ENCODE measurements around the gene DLG2.

DNA sequence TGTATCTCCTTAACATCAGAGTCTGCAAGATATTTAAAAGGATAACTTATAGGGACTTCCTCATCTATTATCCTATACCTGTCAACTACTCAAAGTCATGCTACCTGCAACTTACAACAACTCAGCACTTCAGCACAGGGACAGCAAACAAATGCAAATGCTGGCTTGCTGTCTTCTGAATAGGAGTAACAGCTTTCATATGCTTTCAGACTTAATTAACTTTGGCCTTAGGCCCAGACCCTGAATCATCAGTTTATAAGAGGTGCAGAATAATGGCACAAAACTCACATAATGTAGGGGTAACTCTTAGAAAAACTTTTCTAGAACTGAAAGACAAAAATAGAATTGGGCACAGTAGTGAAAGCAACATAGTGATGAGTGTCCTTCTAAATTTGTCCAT, 953.4 kb downstream of the DLG2 start:
- no peak for TF ChIP-seq POLR2AphosphoS5 (IDR thresholded peaks at IDR 0.05; ENCODE audit: insufficient read depth, low read depth, low read length)
- TF ChIP-seq, protein P1, sequence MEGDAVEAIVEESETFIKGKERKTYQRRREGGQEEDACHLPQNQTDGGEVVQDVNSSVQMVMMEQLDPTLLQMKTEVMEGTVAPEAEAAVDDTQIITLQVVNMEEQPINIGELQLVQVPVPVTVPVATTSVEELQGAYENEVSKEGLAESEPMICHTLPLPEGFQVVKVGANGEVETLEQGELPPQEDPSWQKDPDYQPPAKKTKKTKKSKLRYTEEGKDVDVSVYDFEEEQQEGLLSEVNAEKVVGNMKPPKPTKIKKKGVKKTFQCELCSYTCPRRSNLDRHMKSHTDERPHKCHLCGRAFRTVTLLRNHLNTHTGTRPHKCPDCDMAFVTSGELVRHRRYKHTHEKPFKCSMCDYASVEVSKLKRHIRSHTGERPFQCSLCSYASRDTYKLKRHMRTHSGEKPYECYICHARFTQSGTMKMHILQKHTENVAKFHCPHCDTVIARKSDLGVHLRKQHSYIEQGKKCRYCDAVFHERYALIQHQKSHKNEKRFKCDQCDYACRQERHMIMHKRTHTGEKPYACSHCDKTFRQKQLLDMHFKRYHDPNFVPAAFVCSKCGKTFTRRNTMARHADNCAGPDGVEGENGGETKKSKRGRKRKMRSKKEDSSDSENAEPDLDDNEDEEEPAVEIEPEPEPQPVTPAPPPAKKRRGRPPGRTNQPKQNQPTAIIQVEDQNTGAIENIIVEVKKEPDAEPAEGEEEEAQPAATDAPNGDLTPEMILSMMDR (IDR thresholded peaks at IDR 0.05; ENCODE audit: extremely low read depth in 1 of 2, insufficient read depth in 1 of 2, low read depth in 1 of 2, low read length in 2 of 2): no peak
- TF ChIP-seq EZH2 (IDR thresholded peaks at IDR 0.05; ENCODE audit: borderline replicate concordance, low read depth, low read length, severe bottlenecking): no peak
- no peak for TF ChIP-seq POLR2A (IDR thresholded peaks at IDR 0.05; ENCODE audit: low read depth, low read length)
- TF ChIP-seq GATA2 (IDR thresholded peaks at IDR 0.05; ENCODE audit: insufficient read depth, insufficient read length, low read depth, low read length): no peak
- TF ChIP-seq, protein P2, sequence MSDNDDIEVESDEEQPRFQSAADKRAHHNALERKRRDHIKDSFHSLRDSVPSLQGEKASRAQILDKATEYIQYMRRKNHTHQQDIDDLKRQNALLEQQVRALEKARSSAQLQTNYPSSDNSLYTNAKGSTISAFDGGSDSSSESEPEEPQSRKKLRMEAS (IDR thresholded peaks at IDR 0.05; ENCODE audit: insufficient read depth, insufficient read length): no peak
- no peak for TF ChIP-seq MYC (IDR thresholded peaks at IDR 0.05; ENCODE audit: low read depth, low read length)
